ENCODE data around the gene MAB21L3.

Gene MAB21L3

GRCh38 chr1:116112388-116113140 is 1.4 kb downstream of the MAB21L3 start:
- no peak for DNase-seq

- no peak for DNase-seq
Observed at GRCh38 chr1:116113615-116114014, 2.4 kb downstream of the MAB21L3 start.

GRCh38 chr1:116115476-116116439 is 4.6 kb downstream of the MAB21L3 start:
- no peak for DNase-seq

DNA sequence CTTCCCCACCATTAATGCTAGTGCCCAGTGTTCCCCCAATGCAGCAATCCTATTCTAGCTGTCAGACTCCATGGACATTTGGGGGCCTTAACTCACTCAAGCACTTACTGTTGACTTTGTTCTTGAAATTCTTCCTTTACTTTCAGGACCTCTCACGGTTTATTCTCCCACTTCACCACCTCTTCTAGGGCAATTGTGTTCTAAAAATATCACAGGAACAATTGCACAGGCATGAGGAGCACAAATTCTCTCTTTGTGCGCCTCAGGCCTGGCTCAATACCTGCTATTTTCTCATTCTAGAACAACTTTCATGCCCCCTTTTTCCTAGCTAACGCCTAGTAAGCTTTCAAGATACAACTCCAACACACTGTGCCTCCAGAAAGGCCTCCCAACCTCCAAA is 7.3 kb downstream of the MAB21L3 start:
- no peak for DNase-seq

DNA sequence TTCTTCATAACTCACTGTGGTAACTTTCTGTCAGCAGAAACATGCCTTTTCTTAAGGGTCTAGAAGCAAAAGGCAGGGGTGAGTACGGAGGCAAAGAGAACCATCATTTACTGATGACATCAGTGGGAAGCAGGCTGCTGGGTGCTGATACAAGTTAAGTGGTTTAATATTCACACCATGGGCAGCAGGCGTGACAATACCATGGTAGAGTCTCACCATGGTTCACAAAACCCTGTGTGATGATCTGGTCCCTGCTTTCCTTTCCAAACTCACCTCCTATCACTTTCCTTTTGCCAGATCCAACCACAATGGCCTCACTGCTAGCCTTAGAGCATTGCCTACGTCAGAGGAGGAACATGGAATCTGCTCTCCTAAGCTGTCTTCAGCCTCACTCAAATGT is 8.7 kb downstream of the MAB21L3 start:
- no peak for DNase-seq

GRCh38 chr1:116122955-116123757 is 12.0 kb downstream of the MAB21L3 start:
- DNase-seq = no peak

- DNase-seq = no peak
Observed at GRCh38 chr1:116123837-116124533, 12.8 kb downstream of the MAB21L3 start.

DNA sequence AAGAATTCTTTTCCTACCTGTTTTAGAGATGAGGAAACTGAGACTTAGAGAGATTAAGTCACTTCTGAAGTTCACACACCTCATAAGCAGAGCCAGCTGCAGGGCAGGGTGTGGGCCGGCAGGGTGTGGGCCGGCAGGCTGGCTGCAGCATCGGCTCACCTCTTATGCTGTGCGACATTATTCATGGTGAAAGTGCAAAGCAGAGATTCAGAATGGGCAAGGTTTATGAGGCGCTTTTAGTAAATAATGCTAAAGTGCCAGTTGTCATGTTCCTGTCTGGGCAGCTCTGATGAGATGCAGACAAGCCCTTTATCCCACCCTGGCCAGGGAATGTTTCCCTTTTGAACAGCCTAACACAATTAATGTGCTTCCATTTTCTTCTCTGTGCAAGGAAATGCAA is 14.6 kb downstream of the MAB21L3 start:
- DNase-seq = no peak

DNA sequence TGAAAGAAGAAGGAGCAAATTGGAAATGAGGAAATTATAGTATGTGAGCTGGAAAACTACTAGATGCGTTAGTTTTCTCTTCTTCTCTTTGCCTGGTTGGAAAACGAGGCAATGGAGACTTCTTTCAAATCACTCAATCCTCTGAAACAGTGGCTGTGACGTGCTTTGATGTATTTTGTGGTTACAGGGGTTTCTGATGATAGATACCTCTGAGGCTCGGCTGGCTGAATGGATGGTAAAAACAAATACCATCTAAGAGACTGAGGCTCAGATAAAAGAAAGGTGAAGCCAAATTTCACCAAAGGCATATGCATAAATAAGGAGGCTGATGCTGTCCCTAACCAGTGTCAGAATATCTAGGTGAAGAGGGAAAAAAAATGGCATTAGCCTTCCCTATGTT is 15.1 kb downstream of the MAB21L3 start:
- DNase-seq = no peak

DNA sequence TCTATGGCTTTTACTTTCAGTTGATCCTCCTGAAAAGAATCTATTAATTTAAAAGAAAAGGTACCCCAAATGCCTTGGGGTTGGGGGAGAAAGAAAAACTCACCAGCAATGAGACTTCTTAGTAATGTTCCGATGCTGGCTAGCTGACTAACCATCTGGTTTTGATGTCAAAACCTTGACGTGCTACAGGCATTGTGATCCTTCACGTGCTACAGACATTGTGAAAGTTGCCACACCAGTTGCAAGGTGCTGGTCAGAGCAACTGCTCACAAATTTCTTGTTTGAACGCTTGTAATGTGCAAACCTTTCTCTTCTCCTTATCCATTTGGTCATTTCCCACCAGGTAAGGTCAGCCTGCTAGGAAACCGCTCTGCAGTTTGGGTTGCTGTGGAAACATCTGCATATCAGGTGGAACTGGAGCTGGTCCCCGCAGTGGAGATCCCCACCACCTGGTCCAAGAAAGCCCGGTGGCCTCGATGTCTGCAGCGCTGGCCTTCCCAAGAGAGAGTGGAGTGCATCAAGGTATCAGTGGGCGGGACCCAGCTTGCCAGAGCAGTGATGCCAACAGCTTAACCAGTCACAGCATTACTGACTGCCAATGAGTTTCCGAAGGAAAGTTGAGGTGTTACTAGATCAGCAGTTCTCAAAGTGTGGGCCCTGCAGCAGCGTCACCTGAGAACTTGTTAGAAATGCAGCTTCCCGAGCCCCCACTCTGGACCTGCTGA is 16.1 kb downstream of the MAB21L3 start:
- DNase-seq = no peak

GRCh38 chr1:116127848-116128540 is 16.8 kb downstream of the MAB21L3 start:
- no peak for DNase-seq

DNA sequence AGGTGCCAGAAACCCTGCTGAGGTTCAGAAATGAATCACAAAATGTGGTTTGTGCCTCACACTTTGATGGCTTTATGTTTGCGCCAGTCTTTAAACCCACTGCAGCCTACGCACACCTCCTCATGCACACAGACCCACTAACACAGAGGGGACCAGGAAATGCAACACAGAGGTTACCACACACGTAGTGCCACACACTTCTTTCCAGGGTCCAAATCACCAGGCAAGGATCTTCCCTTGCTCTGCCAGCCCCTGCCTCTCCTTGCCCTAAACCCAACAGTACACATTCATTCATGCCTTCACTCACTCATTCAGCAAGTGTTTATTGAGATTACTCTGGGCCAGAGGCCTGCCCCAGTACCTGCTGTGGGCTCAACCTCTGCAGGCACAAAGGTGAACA is 17.5 kb downstream of the MAB21L3 start:
- no peak for DNase-seq

- DNase-seq = no peak
Observed at GRCh38 chr1:116129537-116129936, 18.3 kb downstream of the MAB21L3 start.

- peak; percentile 6 for DNase-seq
Observed at GRCh38 chr1:116130356-116130755, 19.2 kb downstream of the MAB21L3 start.

DNA sequence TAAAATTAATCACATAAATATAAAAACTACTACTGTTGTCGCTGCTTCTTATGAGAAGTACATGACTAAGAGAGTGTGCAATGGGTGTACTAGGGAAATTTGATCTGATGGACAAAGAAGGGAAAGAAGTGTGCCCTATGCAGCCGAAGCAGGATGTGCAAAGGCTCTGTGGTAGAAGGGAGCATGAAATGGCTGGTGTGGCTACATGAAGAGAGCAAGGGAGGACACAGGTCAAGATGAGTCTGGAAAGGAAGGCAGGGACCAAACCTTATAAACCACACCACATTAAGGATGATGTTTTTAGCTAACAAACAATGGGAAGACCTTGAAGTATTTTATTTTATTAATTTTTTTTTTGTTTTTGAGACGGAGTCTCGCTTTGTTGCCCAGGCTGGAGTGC is 20.0 kb downstream of the MAB21L3 start:
- DNase-seq = no peak

DNA sequence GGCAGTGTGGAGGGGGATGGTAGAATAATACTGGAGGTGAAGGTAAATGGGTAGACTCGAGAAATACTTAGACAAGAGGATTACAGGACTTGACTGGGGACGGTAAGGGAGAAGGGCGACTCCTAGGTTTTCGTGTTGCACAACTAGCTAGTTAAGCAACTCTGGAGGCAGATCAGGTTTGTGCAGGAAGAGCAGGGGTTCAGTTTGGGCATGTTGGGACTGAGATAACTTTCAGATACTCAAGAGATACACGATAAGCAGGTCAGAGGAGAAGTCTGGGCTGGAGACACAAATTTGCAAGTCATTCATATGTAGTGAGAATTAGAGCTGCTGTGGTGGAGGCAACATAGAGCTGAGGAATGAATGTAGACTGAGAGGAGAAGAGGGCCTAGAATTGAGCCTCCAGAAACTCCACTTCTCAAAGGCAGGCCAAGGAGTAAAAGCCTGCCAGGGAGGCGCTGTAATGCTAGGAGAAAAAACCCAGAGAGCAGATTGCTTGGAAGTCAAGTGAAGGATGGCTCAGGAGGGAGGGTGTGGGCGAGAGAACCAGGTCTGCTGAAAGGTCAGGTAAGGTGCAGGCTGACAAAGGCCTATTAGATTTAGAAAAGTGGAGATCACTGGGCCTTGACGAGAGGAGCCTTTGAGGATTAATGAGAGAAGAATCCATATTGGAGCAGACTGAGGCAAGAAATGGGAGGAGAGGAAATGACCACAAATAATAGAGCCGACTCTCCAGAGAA is 20.8 kb downstream of the MAB21L3 start:
- DNase-seq = peak; percentile 46

DNA sequence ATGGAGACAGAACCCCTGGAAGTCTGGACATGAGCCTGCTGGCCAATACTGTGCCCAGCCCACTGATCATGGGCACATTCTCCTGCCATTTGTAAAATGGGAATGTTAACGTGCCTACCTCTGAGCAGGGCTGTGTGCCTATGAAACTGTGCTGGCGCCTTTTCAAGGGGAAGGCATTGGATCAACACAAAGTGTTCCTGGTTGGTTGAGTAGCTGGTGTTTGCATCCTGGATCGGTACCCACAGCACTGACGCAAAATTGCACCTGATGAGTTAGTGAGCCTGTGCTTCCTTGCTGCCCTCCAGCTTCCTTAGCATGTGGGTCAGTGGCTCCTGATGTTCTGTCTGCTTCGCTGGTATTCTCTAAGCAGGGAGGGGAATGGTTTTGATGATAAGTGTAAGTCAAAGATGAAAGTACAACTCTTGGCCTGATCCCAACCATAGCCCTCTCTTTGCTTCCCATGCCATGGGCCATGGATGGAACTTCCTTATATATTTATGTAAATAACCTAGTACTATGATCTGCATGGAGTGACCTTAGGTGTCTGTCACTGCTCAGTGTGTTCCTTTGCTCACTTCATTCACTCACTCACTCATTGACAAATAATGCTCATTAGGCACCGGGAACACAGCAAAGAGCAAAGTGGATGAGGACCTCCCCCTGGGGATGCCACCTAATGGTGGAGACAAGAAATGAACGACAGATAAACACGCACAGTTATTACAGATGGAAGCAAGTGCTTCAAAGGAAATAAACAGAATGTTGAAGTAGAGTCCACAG is 22.7 kb downstream of the MAB21L3 start:
- peak; percentile 21 for DNase-seq

DNA sequence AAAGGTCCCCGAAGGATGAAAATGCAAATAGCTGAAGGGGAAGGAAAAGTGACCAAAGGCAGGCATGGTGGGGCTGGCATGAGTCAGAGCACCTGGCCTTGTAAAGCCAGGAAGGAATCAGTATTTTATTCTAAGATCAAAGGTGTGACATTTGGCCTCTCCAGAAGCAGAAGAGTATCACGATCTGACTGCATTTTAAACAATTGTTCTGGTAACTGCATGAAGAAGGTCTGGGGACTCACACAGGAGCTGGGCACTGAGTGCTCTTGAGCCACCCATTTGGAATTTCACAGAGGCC is 23.2 kb downstream of the MAB21L3 start:
- no peak for DNase-seq

DNA sequence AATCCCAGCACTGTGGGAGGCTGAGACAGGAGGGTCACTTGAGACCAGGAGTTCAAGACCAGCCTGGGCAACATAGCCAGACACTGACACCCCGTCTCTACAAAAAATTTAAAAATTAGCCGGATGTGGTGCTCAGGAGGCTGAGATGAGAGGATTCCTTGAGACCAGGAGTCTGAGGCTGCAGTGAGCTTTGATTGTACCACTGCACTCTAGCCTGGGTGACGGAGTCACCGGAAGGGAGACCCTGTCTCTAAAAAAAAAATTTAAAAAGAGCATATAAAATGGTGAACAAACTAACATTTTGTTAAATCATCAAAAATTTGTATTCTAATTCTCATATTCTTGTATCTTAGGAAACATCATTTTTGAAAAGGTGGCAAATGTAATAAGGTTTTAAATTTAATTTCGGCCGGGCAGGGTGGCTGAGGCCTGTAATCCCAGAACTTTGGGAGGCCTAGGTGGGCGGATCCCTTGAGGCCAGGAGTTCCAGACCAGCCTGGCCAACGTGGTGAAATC is 27.1 kb downstream of the MAB21L3 start:
- DNase-seq = no peak
